HG03175 (cell line): Measurements from ENCODE around the gene GPALPP1.
"Not testable (repeated sequence)": the region's sequence is repeated elsewhere in the genome, so short reads cannot be mapped to it uniquely, and the experiment has no call there.

Source experiments
- ATAC-seq: cut with Tn5 transposase; IDR thresholded peaks from one replicate; pipeline ENCODE4 v1.9.1; 2021; ENCODE audit warnings: mild to moderate bottlenecking, moderate library complexity; ENCODE audit not compliant: unreplicated experiment

Gene GPALPP1

GRCh38 chr13:45004096-45004495 lies 14.8 kb downstream of the GPALPP1 start:
- no peak for ATAC-seq

- no peak for ATAC-seq
These were observed 17.9 kb downstream of the GPALPP1 start for GRCh38 chr13:45007225-45007624.

GRCh38 chr13:45007823-45008222 lies 18.5 kb downstream of the GPALPP1 start:
- ATAC-seq: no peak

- ATAC-seq: no peak
These were observed 21.9 kb downstream of the GPALPP1 start for GRCh38 chr13:45011198-45011597.

- ATAC-seq: no peak
These were observed 26.0 kb downstream of the GPALPP1 start for GRCh38 chr13:45015300-45015699.

GRCh38 chr13:45016792-45017425 lies 27.6 kb downstream of the GPALPP1 start:
- ATAC-seq: no peak

- not testable (repeated sequence) for ATAC-seq
These were observed 30.6 kb downstream of the GPALPP1 start for GRCh38 chr13:45019981-45020380.

GRCh38 chr13:45021250-45021649 lies 31.9 kb downstream of the GPALPP1 start:
- ATAC-seq: no peak

GRCh38 chr13:45024847-45025246 lies 35.5 kb downstream of the GPALPP1 start:
- no peak for ATAC-seq

- ATAC-seq: no peak
These were observed 45.0 kb downstream of the GPALPP1 start for GRCh38 chr13:45034342-45034741.

- no peak for ATAC-seq
These were observed 46.9 kb downstream of the GPALPP1 start for GRCh38 chr13:45036206-45036605.

GRCh38 chr13:45040173-45040572 lies 50.8 kb downstream of the GPALPP1 start:
- no peak for ATAC-seq

GRCh38 chr13:45040622-45041021 lies 51.3 kb downstream of the GPALPP1 start:
- ATAC-seq: no peak

- ATAC-seq: no peak
These were observed 53.2 kb downstream of the GPALPP1 start for GRCh38 chr13:45042539-45042938.

- no peak for ATAC-seq
These were observed 57.1 kb downstream of the GPALPP1 start for GRCh38 chr13:45046445-45046844.

- peak; percentile 82 for ATAC-seq
These were observed 58.3 kb downstream of the GPALPP1 start for GRCh38 chr13:45047394-45048310.

- ATAC-seq: peak; percentile 57
These were observed 59.6 kb downstream of the GPALPP1 start for GRCh38 chr13:45048890-45049407.

GRCh38 chr13:45049478-45049877 lies 60.1 kb downstream of the GPALPP1 start:
- no peak for ATAC-seq

GRCh38 chr13:45051315-45051714 lies 62.0 kb downstream of the GPALPP1 start:
- ATAC-seq: no peak

- ATAC-seq: peak; percentile 89
These were observed 66.0 kb downstream of the GPALPP1 start for GRCh38 chr13:45055198-45055901.

GRCh38 chr13:45055902-45056648 lies 66.7 kb downstream of the GPALPP1 start:
- ATAC-seq: peak; percentile 13
